Medulla oblongata (tissue), 1 donor: ENCODE measurements around the gene PDCD11.

Experiments used
- DNase-seq: peaks from one replicate; pipeline ENCODE4 v3.0.0-alpha.2; 2015; ENCODE audit errors: extremely low spot score

PDCD11 gene

DNA sequence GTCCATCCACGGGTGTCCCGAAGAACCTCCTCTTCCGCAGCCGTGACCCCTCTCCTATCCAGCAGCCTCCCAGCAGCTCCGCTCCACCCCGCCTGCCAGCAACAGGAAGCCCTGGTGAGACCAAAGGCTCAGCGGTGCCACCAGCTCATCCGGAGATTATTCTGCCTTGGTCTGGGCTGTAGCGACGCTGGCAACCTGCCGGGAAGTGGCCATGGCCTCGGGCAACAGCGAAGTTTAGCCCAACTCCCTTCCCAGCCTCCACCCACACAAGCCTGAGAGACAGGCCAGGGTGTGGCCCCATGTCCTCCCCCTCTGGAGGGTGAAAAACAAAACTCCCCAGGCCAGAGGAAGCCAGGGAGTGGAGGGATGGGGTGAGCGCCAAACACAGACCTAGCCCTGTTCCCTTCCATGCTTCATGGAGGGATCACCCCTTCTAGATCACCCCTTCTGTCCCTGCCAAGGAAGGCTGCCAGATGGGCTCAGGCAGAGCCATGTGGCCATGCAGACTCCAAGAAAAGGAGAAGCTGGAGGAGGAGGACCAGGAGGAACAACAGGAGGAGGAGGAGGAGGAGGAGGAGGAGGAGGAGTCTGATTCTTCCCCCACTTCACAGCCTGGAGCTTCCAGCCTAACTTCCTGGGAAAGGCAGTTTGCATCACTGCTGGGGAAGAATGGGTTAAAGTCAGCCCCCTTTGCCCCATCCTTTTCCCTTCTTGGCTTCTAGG, 54.8 kb downstream of the PDCD11 start:
- DNase-seq, result peak; percentile 51

DNA sequence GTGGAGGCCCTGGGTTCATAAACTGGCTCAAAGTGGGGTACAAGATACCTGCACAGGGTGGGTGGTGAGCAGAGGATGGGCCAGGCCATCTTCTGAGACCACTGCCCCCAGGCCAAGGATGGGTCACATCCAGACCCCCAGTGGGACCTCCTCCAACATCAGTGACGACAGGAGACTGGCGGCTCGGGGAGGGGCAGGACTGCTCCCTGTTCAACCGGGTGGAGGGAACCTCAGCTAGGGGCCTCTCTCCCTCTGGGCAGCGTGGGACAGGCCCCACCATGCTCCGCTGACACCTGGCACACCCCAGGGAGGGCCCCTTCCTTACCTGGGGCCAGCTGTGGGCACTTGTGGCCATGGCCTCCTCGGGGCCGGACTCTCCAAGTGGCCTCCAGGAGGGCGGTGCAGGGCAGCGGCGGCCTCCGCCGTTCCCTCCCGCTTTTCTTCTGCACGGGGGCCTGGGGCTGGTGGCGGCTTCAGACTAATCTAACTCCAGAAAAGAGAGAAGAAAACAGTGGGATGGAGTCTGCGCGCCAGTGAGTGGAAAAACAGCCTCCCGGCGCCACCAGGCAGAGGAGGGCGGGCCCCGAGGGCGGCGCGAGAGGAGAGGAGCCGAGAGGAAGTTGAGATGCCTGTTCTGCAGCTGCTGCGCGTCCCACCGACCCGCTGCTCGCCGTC, 55.5 kb downstream of the PDCD11 start, which contains the start of gene CALHM2:
Gene CALHM2, minus strand, starts transcription at position 540 of the 675 bp plus-strand sequence. CDS start 2,429 bp downstream, outside the sequence.
- peak; percentile 46 for DNase-seq

DNA sequence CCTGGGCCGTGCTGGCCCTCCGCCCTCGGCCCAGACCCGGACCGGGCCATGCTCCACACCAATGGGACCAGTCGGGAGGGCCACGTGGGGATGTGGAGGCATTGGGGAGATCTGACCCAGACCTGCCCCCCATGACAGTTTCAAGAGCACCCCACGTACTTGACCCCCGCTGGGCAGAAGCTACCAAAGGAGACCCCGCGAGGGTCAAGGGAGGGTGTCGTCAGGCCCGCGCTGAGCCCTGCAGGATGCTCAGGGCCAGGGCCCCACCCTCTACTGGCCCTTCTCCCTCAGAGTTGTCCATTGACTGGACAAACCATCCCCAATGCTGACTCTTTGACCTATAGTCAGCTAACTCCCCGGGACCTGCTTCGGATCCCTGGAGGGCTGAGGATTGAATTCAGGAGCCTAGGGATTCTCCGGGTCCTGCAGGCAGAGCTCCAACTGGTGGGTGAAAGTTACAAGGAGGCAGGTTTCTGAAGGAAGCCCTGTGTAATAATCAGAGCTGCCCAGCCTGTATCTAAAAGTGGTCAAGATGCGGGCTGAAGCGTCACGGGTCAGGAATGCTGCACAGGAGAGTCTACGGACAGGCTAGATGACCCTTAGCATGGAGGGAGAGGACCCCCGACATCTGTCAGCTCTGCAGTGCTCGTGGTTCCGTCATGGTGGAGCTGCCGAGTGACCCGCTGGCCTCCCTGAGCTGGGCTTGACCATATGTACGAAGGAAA, 56.2 kb downstream of the PDCD11 start:
- DNase-seq, result no peak

DNA sequence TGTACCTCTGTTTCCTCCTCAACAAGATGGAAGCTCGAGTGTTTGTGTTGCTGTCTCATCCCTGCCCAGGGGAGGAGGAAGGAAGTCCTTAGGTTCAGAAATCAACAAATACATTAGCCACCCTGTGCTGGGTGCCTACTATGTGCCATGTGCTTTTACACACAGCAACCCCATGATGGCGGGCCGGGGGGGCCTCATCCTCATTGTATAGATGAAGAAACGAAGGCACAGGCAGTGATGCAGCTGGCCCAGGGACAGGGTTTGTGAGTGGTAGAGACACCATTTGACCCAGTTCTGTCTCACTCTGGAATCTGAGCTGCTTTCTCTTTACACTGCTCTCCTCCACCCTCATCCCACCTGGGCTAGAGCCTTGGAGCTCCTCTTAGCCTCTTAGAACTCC, 57.6 kb downstream of the PDCD11 start:
- DNase-seq, result no peak

DNA sequence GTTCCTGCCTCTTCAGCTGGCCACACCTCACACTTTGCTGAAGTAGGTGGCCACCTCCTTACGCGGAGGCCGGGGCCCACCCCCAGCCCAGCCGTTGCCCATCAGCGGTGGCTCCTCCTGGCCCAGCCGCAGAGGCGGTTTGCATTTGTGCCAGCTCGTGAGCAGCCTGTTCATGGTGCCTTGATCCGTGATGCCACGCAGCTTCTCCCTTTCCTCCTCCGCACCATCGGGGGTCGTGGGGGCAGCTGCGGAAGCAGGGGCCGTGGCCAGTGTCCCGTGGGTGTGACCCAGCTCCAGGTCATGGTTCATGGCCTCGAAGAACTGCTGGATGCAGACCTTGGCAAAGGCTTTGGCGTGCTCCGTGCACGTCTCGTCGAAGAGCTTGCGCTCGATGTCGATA, 58.8 kb downstream of the PDCD11 start:
- no peak for DNase-seq

DNA sequence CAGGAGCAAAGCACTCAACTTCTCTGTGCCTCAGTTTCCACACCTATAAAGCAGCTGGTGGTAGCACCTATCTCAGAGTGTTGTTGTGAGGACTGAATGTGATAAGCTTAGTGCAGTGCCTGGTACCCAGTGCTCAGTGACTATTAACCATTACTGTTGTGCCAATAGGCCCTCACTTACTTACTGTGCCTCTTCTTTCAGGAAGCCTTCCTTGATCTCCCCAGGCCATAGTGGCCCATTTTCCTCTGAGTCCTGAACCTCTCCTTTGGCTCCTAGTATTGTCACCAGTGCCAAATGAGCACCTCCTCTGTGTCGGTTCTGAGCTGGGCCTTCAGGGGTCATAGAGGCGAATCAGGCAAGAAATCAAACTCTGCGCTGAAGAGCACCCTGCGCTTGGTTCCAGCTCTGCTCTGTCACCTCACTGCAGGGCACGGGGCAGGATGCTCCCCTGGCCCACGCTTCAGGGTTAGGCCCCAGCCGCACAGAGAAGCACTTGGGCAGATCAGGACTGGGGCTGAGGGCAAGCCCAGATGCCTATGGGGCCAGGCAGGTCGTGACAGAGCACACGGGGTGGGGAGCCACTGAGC, 59.7 kb downstream of the PDCD11 start:
- DNase-seq, result no peak

DNA sequence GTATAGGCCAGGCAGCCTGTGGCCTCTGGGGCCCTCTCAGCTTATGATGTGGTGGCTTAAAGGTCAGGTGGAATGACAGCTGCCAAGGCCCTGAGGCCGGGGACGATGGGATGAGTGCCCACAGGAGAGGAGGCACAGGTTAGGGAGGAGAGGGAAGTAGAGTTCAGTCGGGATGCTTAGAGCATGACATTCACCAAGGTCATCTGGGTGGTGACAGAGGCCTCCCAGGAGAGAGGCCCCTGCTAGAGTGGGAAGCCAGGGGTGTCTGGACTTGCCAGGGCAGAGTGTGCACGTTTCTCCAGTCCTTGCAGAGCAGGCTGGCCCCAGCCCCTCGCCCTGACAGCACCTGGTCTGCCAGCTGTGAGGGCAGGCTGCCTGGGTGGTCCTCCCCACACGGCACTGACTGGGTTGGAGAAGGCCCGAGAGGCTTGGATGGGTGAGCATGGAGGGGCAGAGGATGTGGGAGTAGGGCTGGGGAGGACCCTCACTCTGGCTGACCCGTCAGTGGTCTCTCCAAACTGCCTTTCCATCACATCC, 60.8 kb downstream of the PDCD11 start:
- no peak for DNase-seq

DNA sequence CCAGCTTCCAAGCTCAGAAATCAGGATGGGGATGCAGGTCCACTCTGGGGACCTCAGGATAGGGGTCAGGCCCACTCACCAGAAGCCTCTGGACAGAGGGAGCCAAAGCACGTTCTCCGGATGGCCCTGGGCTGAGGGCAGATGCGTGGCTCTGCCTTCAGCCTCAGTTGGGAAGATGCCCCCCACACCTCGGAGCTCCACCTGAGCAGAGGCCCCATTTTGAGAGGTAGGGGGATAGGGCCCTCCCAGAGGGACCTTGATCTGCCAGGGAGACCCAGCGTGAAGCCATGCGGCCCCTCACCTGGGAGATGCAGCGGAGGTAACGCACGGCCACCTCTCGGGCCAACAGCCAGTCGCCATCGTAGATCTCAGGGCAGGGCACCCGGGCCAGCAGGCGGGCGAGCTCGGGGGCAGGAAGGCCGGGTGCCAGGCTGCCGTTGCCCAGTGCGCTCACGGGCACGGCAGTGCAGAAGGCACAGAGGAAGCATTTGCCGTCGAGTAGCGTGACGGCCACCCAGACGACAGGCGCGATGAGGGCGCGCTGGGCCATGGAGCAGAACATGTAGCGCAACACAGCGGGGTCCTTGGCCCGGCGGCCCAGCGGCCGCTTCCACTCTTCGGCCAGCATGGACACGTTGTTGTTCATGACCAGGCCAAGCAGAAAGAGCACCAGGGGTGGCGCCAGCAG, 61.6 kb downstream of the PDCD11 start:
- no peak for DNase-seq

DNA sequence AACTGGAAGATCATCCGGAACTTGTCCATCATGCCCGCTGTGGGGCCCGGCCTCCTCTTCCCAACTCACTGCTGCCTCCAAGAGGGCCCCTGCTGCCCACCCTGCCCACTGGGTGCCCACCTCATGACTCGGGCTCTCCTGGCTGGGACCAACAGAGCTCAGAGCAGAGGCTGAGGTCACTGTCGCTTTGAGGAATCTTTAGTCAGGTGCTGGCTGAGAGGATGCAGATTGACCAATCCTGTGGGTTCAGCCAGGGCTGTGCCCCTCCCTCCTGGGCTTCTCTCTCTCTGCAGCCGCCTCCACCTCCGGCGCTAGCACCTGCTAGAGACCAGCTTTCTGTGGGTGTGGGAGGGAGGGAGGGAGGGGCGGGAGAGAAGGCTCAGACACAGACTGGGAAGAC, 62.3 kb downstream of the PDCD11 start, which contains the start of gene CALHM1:
Gene CALHM1, minus strand, starts transcription at position 181 of the 400 bp plus-strand sequence. Its CDS starts 149 bp downstream, at position 32.
- no peak for DNase-seq

DNA sequence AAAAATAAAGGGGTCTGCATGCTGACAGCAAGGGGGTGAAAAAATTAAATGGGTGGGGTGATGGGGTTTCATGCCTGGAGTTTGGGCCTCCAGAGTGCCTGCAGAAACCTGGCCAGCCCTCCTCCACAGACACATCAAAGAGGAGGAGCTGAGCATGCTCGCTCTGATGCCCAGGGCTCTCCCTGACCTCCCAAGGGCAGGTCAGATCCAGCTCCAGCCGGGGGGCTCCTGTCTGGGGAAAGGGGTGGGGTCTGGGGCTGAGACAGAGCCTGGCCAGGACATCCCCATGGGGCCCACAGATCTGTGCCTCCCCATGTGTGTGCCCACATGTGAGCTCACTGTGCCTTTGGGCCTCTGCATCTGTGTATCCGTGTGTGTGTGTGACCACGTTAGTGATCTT, 63.2 kb downstream of the PDCD11 start:
- DNase-seq, result no peak

DNA sequence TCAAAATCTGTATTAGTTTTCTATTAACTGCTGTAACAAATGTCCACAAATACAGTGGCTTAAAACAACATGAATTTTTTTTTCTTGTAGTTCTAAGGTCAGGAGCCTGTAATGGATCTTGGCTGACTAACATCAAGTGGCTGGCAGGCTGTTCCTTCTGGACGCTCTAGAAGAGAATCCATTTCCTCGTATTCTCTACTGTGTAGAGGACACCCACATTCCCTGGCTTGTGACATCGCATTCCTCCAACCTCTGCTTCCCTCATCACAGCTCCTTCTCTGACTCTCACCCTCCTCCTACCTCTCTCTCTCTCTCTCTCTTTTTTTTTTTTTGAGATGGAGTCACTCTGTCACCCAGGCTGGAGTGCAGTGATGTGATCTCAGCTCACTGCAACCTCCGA, 67.1 kb downstream of the PDCD11 start:
- no peak for DNase-seq

DNA sequence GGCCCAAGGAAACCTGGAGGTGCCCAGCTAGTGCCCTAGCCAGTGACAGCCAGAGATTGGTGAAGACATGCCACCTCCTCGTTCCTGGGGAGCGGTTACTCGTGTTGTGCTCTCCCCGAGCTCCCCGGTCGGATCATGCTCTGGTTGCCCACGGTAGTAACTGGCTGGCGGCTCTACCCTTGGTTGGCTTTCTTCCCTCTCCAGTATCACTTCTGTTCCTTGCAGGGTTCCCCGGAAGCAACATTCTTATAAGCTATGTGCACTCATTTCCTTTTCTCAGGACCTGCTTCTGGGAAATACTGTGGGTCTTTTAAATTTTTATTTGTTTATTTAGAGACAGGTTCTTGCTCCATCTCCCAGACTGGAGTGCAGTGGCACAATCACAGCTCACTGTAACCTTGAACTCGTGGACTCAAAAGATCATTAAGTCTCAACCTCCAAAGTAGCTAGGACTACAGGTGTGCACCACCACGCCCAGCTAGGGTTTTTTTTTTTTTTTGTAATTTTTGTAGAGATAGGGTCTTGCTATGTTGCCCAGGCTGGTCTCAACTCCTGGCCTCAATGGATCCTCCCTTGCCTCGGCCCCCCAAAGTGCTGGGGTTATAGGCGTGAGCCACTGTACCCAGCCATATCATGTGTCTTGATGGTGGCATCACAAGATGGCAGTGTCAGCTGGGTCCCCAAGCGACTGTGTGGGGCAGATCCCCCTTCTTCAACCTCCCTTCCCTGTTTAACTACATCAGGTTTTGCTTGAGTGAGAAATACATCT, 69.2 kb downstream of the PDCD11 start:
- peak; percentile 38 for DNase-seq

DNA sequence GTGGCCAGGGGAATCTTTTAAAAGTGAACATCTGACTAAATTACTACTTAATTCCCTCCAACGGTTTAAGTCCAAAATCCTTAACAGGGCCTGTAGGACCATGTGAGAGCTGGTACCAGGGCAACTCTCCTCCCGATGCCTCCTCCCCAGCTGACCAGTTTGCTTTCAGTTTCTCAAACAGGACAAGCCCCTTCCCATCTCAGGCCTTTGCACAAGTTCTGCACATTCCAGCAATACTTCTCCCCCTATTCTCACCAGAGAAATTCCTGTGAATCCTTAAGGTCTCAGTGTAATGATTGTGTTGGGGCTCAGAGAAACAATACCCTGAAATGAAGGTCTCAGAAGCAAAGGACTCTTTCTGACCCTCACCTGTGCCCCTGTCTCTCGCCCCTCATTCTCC, 70.3 kb downstream of the PDCD11 start:
- no peak for DNase-seq

DNA sequence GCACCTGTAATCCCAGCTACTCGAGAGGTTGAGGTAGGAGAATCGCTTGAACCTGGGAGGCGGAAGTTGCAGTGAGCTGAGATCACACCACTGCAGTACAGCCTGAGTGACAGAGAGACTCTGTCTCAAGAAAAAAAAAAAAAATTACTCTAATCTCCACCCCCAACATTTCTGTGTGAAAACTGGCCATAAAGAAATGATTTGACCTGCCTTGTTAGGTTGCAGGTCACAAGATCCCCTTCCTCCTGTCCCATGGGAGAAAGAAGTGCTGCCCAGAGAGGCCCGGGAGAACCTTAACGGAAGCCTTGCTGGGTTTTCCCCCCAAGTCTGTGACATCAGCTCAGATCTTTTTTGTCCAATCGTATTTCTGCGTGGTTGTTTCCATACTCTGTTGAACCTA, 71.0 kb downstream of the PDCD11 start:
- DNase-seq, result no peak

DNA sequence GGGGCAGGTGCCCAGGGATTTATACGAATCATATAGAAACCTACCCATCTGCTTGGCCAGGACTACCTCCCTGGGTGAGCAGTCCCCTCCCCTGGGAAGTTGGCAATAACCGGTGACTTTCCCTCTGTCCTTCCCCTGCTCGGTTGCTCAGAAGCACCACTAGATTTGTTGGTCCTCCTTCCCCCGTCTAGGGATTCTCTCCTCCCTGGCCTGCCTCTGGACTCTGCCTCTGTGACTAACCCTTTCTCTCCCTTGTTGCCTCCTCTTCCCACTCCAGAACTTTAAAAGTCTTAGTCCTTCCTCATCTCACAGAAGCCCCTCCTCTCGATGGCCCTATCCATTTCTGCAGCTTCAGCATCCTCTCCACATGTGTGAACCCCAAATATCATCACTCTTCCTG, 72.8 kb downstream of the PDCD11 start:
- no peak for DNase-seq

DNA sequence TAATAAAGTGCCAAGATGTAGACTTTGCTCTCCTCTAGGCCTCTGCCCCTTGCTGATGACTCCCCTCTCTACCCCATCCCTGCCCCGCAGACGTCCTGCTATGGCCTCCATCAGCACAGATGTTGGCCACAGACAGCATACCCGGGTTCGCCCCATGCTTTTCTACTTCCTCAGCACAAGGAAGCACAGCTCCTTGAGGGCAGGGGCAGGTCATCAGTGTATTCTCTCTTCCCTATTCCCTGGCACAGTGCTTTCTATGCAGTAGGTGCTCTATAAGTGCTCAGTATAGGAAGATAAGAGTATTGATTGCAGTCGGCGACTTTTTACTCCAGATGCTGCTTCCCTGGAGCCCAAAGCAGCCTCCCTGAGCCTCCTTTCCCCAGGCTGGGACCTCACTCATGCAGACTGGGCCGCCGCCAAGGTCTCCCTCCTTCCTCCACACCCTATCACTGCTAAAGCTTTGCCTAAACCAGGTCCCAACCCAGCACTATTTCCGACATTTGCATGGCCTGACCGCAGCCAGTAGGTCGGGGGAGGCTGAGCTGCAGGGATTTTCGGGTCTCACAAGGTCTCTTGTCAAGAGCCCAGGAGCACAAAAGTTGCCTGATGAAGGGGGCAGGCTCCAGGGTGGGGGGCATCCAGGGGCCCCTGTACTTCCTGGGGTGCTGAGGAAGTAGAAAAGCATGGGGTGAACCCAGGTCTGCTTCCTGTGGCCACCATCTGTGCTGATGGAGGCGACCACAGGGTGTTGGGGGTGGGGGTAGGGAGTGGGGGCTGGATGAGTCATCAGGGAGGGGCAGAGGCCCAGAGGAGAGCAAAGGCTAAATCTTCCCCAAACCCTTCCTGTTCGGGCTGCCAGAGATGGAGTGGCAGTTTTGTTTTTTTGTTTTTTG, 74.6 kb downstream of the PDCD11 start:
- DNase-seq, result no peak

DNA sequence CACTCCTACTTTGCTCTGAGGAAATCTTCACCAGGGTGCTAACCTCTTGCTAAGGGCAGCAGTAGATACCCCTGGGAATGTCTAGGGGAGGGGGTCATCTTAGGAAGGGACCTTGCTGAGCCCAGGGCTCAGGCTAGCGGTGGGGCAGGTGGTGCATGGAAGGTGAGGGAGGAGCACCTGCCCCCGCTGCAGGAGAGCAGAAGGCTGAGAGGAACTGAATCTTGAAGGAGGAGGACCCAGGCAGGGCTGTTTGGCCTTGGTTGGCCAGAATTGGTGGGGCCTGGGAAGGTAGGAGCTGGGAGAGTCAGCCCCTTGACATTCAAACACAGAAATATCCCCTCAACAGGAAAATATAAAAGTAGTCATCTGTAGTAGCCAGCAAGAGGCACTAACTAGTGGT, 75.6 kb downstream of the PDCD11 start:
- no peak for DNase-seq

DNA sequence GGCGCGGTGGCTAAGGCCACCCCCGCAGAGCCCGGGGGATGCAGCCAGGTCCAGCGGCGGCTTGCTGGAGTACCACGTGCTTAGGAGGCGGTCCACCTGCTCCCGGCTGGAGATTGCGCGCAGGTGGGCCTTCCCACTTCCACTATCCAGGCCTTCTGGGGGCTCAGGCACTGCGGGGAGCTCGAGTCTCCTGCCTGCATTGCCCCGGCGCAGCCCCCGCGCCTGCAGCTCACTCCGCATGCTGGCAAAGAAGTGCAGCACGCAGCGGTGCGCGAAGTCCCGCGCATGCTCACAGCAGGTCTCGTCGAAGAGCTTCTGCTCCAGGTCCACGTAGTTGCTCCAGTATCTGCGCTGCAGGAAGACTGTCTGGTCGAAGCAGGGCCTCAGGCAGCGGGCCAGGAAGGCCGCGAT, 76.8 kb downstream of the PDCD11 start:
- no peak for DNase-seq

DNA sequence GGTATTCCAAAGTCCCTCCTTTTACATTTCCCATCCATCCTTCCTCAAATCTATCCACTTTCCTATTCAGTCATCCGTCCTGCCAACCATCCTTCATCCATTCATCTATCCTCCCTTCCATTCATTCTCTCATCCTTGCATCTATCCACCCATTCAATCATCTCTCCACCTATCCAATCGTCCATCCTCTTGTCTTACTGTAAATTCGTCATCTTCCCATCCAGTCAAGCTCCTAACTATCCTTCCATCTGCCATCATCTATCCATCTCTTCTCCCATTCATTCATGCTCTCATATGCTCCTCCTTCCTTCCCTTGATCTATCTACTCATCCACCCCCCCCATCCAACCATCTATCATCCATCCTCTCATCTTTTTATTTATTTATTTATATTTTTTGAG, 77.7 kb downstream of the PDCD11 start:
- no peak for DNase-seq

DNA sequence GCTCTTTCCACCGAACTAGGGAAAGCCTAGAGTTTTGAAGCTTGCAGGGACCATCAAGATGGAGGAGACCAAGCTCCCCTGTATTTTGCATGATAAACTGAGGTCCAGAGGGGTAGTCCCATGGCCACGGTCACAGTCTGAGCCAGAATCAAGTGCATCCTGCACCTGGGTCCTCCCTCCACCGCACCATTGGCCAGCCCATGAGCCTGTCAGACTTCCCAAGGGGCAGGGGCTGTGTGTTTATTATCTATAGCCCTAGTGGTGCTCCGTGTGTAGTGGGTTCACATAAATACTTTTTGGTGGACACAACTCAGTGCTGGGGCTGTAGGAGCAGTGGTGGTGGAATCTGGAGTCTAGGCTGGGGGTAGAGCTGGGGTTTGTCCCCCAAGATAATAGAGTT, 79.0 kb downstream of the PDCD11 start:
- DNase-seq, result no peak
